GM12878 (cell line): ENCODE data around the gene DNAJC5G. TPM values are rescaled to one million over a fixed set of nuclear protein-coding genes. Genes with fewer than 3 reads are reported as not detected.

Experiments
- ATF7 ChIP-seq: fragments of 450-650 bp; IDR thresholded peaks from 2 replicates; pipeline ENCODE4 v1.6.1; 2016; ENCODE audit warnings: low read depth, mild to moderate bottlenecking
- BRCA1 ChIP-seq: IDR thresholded peaks from 2 replicates; pipeline ENCODE4 v1.6.1; 2011; ENCODE audit warnings: low read depth, low read length, improper control_type of control experiment
- CBFB ChIP-seq: IDR thresholded peaks from 2 replicates; pipeline ENCODE4 v1.6.1; 2016; ENCODE audit warnings: antibody characterized with exemption, low read depth
- CBX3 ChIP-seq: fragments of 200-600 bp; sonication (generic); IDR thresholded peaks from 2 replicates; pipeline ENCODE4 v1.6.1; 2016; ENCODE audit warnings: low read depth, borderline replicate concordance
- CEBPB ChIP-seq, 2 experiments: fragments of 150-350 bp in 1 of 2; IDR thresholded peaks; 2 replicates each; pipeline ENCODE4 v1.6.1; 2012 to 2014; ENCODE audit warnings: low read depth in 2 of 2, low read length in 2 of 2, borderline replicate concordance in 1 of 2, inconsistent platforms in 1 of 2
- E2F8 ChIP-seq: fragments of 450-650 bp; IDR thresholded peaks from 2 replicates; pipeline ENCODE4 v1.6.1; 2018; ENCODE audit warnings: mild to moderate bottlenecking, low read depth, moderate library complexity; ENCODE audit not compliant: partially characterized antibody
- EZH2 ChIP-seq: IDR thresholded peaks from 2 replicates; pipeline ENCODE4 v1.6.1; 2012; ENCODE audit warnings: low read depth, mild to moderate bottlenecking, control low read depth, inconsistent platforms, low read length, borderline replicate concordance; ENCODE audit not compliant: control insufficient read depth
- FOXK2 ChIP-seq: fragments of 450-650 bp; IDR thresholded peaks from 2 replicates; pipeline ENCODE4 v1.6.1; 2017; ENCODE audit warnings: mild to moderate bottlenecking, moderate library complexity
- HDAC2 ChIP-seq: fragments of 200-600 bp; sonication (generic); IDR thresholded peaks from 2 replicates; pipeline ENCODE4 v1.6.1; 2017
- IKZF2 ChIP-seq, 2 experiments: fragments of 450-650 bp; IDR thresholded peaks; 2 replicates each; pipeline ENCODE4 v1.6.1; 2017; ENCODE audit warnings: mild to moderate bottlenecking in 2 of 2, moderate library complexity in 2 of 2
- KAT2A ChIP-seq: conservative IDR thresholded peaks from 2 replicates; pipeline ENCODE4 v1.6.1; 2011; ENCODE audit warnings: low read depth, low read length; ENCODE audit not compliant: control insufficient read depth
- MTA3 ChIP-seq: IDR thresholded peaks from 2 replicates; pipeline ENCODE4 v1.6.1; 2012; ENCODE audit warnings: low read length, inconsistent platforms, borderline replicate concordance
- MXI1 ChIP-seq: fragments of 150-350 bp; IDR thresholded peaks from 2 replicates; pipeline ENCODE4 v1.6.1; 2011; ENCODE audit warnings: low read depth, mild to moderate bottlenecking, inconsistent platforms, low read length, improper control_type of control experiment
- NRF1 ChIP-seq: conservative IDR thresholded peaks from 2 replicates; pipeline ENCODE4 v1.6.1; 2011; ENCODE audit warnings: mild to moderate bottlenecking, low read depth, low read length, improper control_type of control experiment
- SIN3A ChIP-seq: IDR thresholded peaks from 2 replicates; pipeline ENCODE4 v1.6.1; 2012; ENCODE audit warnings: low read depth, low read length, improper control_type of control experiment
- SMAD1 ChIP-seq: fragments of 450-650 bp; IDR thresholded peaks from 2 replicates; pipeline ENCODE4 v1.6.1; 2018; ENCODE audit warnings: mild to moderate bottlenecking, low read depth; ENCODE audit not compliant: partially characterized antibody
- USF1 ChIP-seq: IDR thresholded peaks from 2 replicates; pipeline ENCODE4 v1.6.1; 2011; ENCODE audit warnings: borderline replicate concordance, low read depth, mild to moderate bottlenecking, moderate library complexity, mixed read lengths, low read length; ENCODE audit not compliant: insufficient read depth; ENCODE audit errors: extremely low read length
- USF2 ChIP-seq: IDR thresholded peaks from 2 replicates; pipeline ENCODE4 v1.6.1; 2011; ENCODE audit warnings: low read depth, low read length, improper control_type of control experiment, borderline replicate concordance
- YY1 ChIP-seq: IDR thresholded peaks from 2 replicates; pipeline ENCODE4 v1.6.1; 2011; ENCODE audit warnings: low read depth, mild to moderate bottlenecking, low read length
- ZNF207 ChIP-seq: fragments of 450-650 bp; IDR thresholded peaks from 2 replicates; pipeline ENCODE4 v1.6.1; 2014; ENCODE audit warnings: antibody characterized with exemption, mild to moderate bottlenecking, borderline replicate concordance
- ZNF592 ChIP-seq: fragments of 450-650 bp; IDR thresholded peaks from 2 replicates; pipeline ENCODE4 v1.6.1; 2017; ENCODE audit warnings: mild to moderate bottlenecking, moderate library complexity
- polyA plus RNA-seq, 11 experiments: library from polyadenylated mRNA; depleted of rRNA in 4 of 11; unstranded in 6 of 11; stranded (reverse) in 5 of 11; fragments of >200 nt; fragmentation: Nextera tagmentation in 4 of 11; fragmentation: Illumina TruSeq in 1 of 11; extraction: Ambion mirVana in 4 of 11; extraction: Trizol in 1 of 11; gene quantifications; 1 replicate in 1 of 11; 2 replicates in 10 of 11; pipeline versions ENCODE4 v1.2.1 to v1.2.3, GENCODE V29; 2011 to 2016; ENCODE audit warnings: inconsistent platforms in 2 of 11, missing spikeins in 2 of 11, low read depth in 1 of 11
- total RNA-seq, 4 experiments: library from RNA; depleted of rRNA in 3 of 4; stranded (reverse); fragments of >200 nt in 3 of 4; fragmentation: Illumina TruSeq in 1 of 4; extraction: Trizol in 1 of 4; gene quantifications; 2 replicates each; pipeline versions ENCODE4 v1.2.1 to v1.2.3, GENCODE V29; 2013 to 2021

Gene DNAJC5G
- total and polyA plus RNA-seq, 10 of the 15 experiments (the other 5 are each of a cell fraction or from before 2014, with no cell fraction given), result not detected

- TF ChIP-seq YY1, result peak; percentile 84
- no peak for TF ChIP-seq CEBPB (IDR thresholded peaks at IDR 0.05; ENCODE audit: borderline replicate concordance in 1 of 2, low read depth in 2 of 2, low read length in 2 of 2)
- no peak for TF ChIP-seq HDAC2
- TF ChIP-seq KAT2A, result no peak
- no peak for TF ChIP-seq CBX3
- TF ChIP-seq ZNF207, result 0 out of 2 replicates have a peak, but pooled peaks have one; percentile 29
- TF ChIP-seq CBFB, result peak; percentile 88
- TF ChIP-seq E2F8, result peak; percentile 71
- TF ChIP-seq IKZF2 (IDR thresholded peaks at IDR 0.05), result 0 out of 4 replicates have a peak, but pooled peaks of 1 of the 2 experiments have one; percentile 53
- peak; percentile 93 for TF ChIP-seq MXI1
- peak; percentile 66; the same call in 1 of the 2 replicates for TF ChIP-seq ATF7
- TF ChIP-seq EZH2, result no peak
- no peak for TF ChIP-seq ZNF592
- TF ChIP-seq USF2, result peak; percentile 92
- TF ChIP-seq FOXK2, result peak; percentile 42; the same call in 1 of the 2 replicates
- TF ChIP-seq USF1, result peak; percentile 96
- TF ChIP-seq MTA3, result peak; percentile 87; the same call in 1 of the 2 replicates
- TF ChIP-seq SIN3A, result peak; percentile 77; the same call in 1 of the 2 replicates
- TF ChIP-seq SMAD1, result no peak
- no peak for TF ChIP-seq NRF1
- no peak for TF ChIP-seq BRCA1
Measured at GRCh38 chr2:27322766-27323595, 47.7 kb downstream of the DNAJC5G start, which contains the start of gene MPV17 (continued).
